Calu3 (cell line): ENCODE data around the gene RNF41. TPM values are rescaled to one million over a fixed set of nuclear protein-coding genes. Genes with fewer than 3 reads are reported as not detected.

Experiments
- BruUV-seq: library from RNA; stranded (reverse); fragments of 400-500 nt; replicated peaks from 2 replicates; lab custom pipeline; 2021; lab: Mats Ljungman, UMichigan
- CTCF ChIA-PET: fragments of 300-600 bp; sonication (Branson Sonifier 250); formaldehyde crosslinking; loops from one replicate; lab custom pipeline; 2022; ENCODE audit warnings: antibody characterized with exemption; lab: Charles Lee
- DNase-seq: peaks from one replicate; pipeline ENCODE4 v3.0.0; 2022
- H3K27ac Mint-ChIP-seq: one replicate; pipeline ENCODE4 v1.8.0; 2022; ENCODE audit warnings: mixed read lengths; ENCODE audit not compliant: unreplicated experiment
- H3K27me3 Mint-ChIP-seq: one replicate; pipeline ENCODE4 v1.8.0; 2022; ENCODE audit warnings: mixed read lengths; ENCODE audit not compliant: unreplicated experiment
- H3K36me3 Mint-ChIP-seq: one replicate; pipeline ENCODE4 v1.8.0; 2022; ENCODE audit warnings: mild to moderate bottlenecking, moderate library complexity, mixed read lengths; ENCODE audit not compliant: insufficient read depth, unreplicated experiment
- H3K4me1 Mint-ChIP-seq: one replicate; pipeline ENCODE4 v1.8.0; 2022; ENCODE audit warnings: mild to moderate bottlenecking, low read depth, mixed read lengths; ENCODE audit not compliant: unreplicated experiment
- H3K4me3 Mint-ChIP-seq: one replicate; pipeline ENCODE4 v1.8.0; 2022; ENCODE audit warnings: mild to moderate bottlenecking, low read depth, moderate library complexity, mixed read lengths; ENCODE audit not compliant: unreplicated experiment
- H3K9me3 Mint-ChIP-seq: one replicate; pipeline ENCODE4 v1.8.0; 2022; ENCODE audit warnings: low read depth, mixed read lengths; ENCODE audit not compliant: unreplicated experiment
- intact Hi-C: fragments of 100-400 bp; cut with micrococcal nuclease; formaldehyde crosslinking; loops from one replicate; pipeline ENCODE4 v1.10.0; 2022; ENCODE audit not compliant: unreplicated experiment
- total RNA-seq: library from RNA; stranded (reverse); gene quantifications from 2 replicates; pipeline ENCODE4 v1.2.3, GENCODE V29; 2022
- TF ChIP-seq, protein P1 (sequence below): fragments of 200-600 bp; IDR thresholded peaks from one replicate; pipeline ENCODE4 v1.8.0; 2022; ENCODE audit warnings: antibody characterized with exemption; ENCODE audit not compliant: unreplicated experiment

The RNF41 gene
- total RNA-seq, 1 experiment from 2014 or later: 42.6 TPM

DNA sequence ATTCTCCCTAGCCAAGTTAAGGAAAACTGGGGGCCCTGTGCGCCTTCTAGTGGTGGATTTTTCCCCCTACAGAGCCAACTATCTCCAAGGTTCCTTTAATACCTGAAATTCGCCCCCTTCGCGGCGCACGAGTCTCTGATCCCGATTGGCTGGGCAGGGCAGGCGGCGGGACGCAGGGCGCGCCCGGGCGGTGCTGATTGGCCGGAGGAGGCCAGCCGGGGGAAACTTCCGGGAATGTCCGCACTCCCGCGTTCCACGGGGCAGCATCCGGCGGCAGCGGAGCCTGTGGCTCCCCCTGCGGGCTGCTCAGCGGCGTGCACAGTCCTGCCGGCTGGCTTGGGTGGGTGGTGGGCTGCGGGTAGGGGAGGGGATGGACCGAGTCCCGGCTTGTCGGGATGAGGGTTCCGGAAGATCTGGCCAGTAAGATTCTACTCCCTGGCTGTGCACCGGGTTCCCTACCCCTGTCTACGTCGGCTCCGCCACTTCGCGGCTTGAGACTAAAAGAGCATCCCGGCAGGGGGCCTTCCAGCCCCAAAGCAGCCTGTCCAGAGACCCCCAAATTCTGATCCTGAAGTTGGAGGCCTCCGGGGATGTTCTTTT, 2.5 kb upstream of the RNF41 start, which contains the start of gene NABP2:
Gene NABP2 (plus strand): TSS at position 241 of the 600 bp plus-strand sequence. CDS start 515 bp downstream, outside the sequence.
- BruUV-seq: no TSS peak
- Mint-ChIP-seq H3K9me3 (no peaks in the 10 kb centered on the region), H3K4me3 (peak within 1 kb of the TSS; percentile 78), H3K36me3 (peaks cover 56% of the 10 kb centered on the region), H3K27me3 (no peaks in the 10 kb centered on the region), H3K27ac (peak within 1 kb of the TSS; percentile 73), H3K4me1 (peaks cover 17% of the 10 kb centered on the region)
- DNase-seq: peak; percentile 99
- TF ChIP-seq, protein P1, sequence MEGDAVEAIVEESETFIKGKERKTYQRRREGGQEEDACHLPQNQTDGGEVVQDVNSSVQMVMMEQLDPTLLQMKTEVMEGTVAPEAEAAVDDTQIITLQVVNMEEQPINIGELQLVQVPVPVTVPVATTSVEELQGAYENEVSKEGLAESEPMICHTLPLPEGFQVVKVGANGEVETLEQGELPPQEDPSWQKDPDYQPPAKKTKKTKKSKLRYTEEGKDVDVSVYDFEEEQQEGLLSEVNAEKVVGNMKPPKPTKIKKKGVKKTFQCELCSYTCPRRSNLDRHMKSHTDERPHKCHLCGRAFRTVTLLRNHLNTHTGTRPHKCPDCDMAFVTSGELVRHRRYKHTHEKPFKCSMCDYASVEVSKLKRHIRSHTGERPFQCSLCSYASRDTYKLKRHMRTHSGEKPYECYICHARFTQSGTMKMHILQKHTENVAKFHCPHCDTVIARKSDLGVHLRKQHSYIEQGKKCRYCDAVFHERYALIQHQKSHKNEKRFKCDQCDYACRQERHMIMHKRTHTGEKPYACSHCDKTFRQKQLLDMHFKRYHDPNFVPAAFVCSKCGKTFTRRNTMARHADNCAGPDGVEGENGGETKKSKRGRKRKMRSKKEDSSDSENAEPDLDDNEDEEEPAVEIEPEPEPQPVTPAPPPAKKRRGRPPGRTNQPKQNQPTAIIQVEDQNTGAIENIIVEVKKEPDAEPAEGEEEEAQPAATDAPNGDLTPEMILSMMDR: peak; percentile 95
- intact Hi-C loops: loop anchor here (1.0 kb wide), 1 partner anchor 105 kb away; no protein-coding TSS in a partner anchor
- CTCF ChIA-PET: interaction anchor here (0.6 kb wide), 1 partner anchor 264 kb away, joined by 3 read pairs; the partner anchor contains the start of gene GLS2

DNA sequence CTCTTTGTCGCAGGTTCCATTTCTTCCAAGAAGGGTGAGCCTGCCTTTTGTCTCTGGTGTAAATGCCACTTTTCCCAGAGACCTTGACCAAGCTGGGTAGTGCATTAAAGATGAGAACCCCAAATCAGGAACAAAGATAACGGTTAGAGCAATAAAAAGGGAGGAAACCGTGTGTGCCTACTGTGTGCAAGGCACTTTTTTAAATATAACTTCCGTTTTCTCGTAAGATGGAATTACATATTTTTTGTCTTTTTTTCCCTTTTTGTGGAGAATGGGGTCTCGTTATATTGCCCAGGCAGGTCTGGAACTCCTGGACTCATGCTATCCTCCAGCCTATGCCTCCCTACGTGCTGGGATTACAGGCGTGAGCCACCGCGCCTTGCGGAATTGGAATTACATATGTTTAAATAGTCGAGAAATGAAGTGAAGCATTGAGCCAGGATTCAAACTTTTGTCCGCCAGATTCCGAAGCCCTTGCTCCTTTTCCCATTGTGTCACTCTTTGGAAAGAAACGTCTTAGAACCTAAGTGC, 1.9 kb upstream of the RNF41 start:
- TF ChIP-seq, protein P1: no peak
- no peak for DNase-seq
- Mint-ChIP-seq H3K27ac (peak overlapping the region; percentile 73), H3K27me3 (no peaks in the 10 kb centered on the region), H3K4me1 (peaks cover 17% of the 10 kb centered on the region), H3K36me3 (peaks cover 56% of the 10 kb centered on the region), H3K4me3 (peak overlapping the region; percentile 78), H3K9me3 (no peaks in the 10 kb centered on the region)
- CTCF ChIA-PET: no interaction called here
- no TSS peak for BruUV-seq
- intact Hi-C loops: loop anchor here (1.0 kb wide), 1 partner anchor 104 kb away; no protein-coding TSS in a partner anchor

DNA sequence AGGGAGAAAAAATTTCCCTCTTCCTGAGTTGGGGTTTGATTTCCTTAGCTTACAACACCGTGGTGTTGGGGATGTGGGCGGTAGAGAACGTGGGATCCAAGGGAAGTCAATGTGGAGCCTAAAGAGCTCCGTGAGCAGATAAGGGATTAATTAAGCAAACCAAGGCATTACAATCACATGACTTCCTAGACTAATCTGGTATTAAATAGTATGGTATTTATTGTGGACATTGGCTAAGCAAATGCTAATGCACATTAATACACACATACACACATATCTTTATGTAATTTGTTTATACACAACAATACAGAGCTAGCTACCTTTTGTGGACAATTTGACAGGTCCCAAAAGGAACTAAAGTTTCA, 791 bp upstream of the RNF41 start:
- no peak for DNase-seq

DNA sequence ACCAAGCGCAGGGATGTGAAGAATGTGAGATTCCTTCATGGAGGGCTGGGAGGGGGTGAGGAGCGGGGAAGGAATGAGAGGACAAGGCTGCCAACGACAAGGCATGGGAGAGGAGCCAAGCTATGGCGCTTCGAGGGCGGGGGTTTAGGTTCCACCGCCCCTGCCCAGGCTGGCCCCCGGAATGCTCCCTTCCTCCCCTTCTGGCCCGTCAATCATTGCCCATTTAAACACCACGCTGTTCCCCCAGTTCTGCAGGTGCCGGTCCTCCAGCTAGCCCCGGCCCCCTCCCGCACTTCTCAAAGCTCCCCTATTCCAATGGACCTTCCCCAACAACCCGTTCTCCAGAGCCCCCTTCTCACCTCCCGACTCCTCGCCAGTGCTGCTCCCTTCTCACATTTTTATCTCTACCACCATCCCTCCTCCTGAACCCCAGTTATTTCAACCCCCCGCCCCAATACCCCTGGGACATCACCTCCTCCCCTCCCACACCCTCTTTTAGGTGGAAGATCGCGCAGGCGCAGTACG, 428 bp downstream of the RNF41 start:
- peak; percentile 32 for DNase-seq
- no peaks in the 10 kb centered on the region for H3K9me3 Mint-ChIP-seq
- peaks cover 54% of the 10 kb centered on the region for H3K36me3 Mint-ChIP-seq
- no peaks in the 10 kb centered on the region for H3K27me3 Mint-ChIP-seq
- CTCF ChIA-PET: interaction anchor here (0.7 to 3.0 kb wide), 10 partner anchors 13 to 139 kb away, joined by 3 to 28 read pairs (median 6); partner anchors contain the start of genes ANKRD52, CNPY2, COQ10A and ESYT1
- peaks cover 23% of the 10 kb centered on the region for H3K4me1 Mint-ChIP-seq
- H3K27ac Mint-ChIP-seq: peak overlapping the region; percentile 92
- BruUV-seq: no TSS peak
- peak overlapping the region; percentile 97 for H3K4me3 Mint-ChIP-seq
- TF ChIP-seq, protein P1: no peak
- intact Hi-C loops: no loop called here

More for the DNA sequence above, 791 bp upstream of the RNF41 start:
- CTCF ChIA-PET: interaction anchor here (0.5 to 3.0 kb wide), 19 partner anchors 11 to 502 kb away, joined by 3 to 28 read pairs (median 4); partner anchors contain the start of genes ANKRD52, CNPY2, COQ10A and CS
- Mint-ChIP-seq H3K4me3 (peak overlapping the region; percentile 97), H3K36me3 (peaks cover 56% of the 10 kb centered on the region), H3K9me3 (no peaks in the 10 kb centered on the region), H3K4me1 (peaks cover 17% of the 10 kb centered on the region), H3K27me3 (no peaks in the 10 kb centered on the region), H3K27ac (peak overlapping the region; percentile 92)
- intact Hi-C loops: loop anchor here (1.0 kb wide), 1 partner anchor 29 kb away; no protein-coding TSS in a partner anchor
- TF ChIP-seq, protein P1: no peak
- BruUV-seq: no TSS peak
